Stimulated activated CD8-positive, alpha-beta memory T cell treated with anti-CD3 and anti-CD28 coated beads, Interleukin-15, amount 100 ng/mL, for 24 hours (primary cell): ENCODE measurements around the gene DNA2.

ENCODE experiments used
- DNase-seq: peaks from one replicate; pipeline ENCODE4 v3.0.0-alpha.2; 2020; ENCODE audit warnings: low read depth

Gene DNA2

DNA sequence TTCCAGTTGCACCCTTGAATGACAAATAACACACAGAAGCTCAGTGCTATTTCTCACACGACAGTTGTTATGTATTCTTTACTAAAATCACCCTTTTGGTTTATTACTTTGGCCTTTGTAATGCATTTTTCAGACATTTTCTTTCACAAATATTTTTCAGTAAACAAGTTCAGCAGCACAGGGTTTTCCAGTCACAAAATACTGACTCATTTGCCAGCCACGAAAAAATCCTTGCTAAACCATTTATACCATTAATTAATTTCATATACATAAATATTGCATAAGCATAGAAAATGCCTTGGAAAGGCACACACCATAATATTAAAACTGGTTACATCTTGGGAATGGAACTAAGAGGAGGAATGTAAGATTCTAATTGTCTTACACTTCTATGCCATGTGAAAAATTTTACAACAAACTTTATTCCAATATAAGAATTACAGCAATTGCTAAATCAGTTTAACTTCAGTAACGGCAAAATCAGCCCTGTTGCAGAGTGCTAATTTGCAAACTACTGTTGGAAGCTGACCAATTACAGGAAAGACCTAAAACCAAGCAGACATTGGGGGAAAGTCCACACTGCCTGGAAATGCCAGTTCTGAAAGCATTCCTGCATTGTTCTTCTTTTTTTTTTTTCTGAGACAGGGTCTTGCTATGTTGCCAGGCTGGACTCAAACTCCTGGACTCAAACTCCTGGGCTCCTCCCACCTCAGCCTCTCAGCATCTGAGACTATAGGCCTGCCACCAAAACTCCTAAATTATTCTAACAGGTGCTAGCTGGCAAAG lies 107.5 kb downstream of the DNA2 start:
- DNase-seq, result no peak
